ENCODE measurements around the gene SH3RF3.
"Not testable (repeated sequence)": the region's sequence is repeated elsewhere in the genome, so short reads cannot be mapped to it uniquely, and the experiment has no call there.

SH3RF3 gene

GRCh38 chr2:109120166-109120565 lies 8.8 kb upstream of the SH3RF3 start:
- no peak for DNase-seq

GRCh38 chr2:109120686-109121085 lies 8.3 kb upstream of the SH3RF3 start:
- DNase-seq: not testable (repeated sequence)

- DNase-seq: no peak
Measured at GRCh38 chr2:109123586-109124201, 5.3 kb upstream of the SH3RF3 start.

DNA sequence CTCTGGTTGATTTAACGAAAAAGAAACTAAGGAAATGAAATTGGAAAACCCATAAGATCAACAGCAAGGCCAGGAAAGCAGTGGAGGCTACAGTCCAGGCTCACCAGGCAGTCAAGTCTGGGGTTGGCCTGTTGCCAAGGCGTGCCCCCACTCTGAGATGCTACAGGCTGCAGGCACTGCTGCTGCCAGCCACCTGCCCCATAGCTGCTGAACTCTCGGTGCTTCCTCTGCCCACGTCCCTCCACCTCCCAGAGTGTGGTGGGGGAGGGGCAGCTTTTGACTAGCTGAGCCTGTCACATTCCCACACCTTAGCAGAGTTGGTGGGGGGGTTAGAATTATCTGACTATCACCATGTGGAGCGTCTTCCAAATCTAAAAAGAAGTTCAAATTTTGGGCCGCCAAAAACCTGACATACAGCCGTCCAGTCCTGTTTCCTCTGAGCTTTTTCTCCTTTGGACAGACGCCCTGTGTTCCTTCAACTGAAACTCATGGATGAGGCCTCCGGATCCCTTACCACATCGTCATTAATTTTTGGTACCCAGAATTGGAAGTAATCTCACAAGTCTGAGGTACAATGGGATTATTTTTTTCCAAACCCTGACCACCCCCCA lies 3.9 kb upstream of the SH3RF3 start:
- DNase-seq: no peak

DNA sequence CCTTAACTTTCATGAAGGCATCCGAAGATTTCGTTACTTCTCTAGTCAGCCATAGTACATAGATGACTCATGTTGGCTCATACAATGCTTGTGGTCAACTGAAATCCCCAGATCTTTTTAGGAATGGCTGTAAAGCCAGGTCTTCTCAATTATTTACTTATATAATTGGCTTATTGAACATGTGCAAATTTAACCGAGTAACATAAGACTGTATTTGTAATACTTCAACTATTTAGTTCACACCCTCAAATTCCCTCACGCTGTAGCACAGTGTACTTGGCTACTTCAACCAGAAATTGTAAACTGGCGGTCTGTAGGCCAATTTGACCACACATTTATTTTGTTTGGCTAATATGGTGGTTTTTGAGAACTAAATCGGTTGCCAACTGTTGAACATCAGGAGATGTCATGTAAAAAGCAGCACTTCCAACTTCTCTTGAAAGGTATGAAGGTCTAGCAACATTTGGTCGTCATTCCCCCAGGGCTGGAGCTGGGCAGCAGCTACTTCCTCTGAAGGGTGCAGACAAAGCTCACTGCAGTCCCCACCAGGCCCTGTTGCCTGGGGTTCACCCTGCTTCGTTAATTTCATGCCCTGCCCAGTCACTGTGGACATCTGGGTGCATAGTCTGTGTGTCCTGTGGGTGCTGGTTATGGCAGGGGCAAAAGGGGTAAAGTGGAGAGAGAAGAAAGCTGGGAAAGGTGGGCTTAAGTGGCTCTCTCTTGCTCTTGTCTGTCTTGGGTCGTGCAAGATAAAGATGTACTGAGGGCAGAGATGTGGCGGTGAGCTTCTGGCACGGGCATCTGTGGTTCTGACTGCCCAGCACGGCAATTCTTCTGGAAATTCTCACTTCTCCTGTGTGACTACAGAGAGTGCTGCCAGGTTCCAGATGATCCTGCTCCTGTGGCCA lies 3.2 kb upstream of the SH3RF3 start:
- DNase-seq: no peak

GRCh38 chr2:109126501-109126860 lies 2.5 kb upstream of the SH3RF3 start:
- no peak for DNase-seq

DNA sequence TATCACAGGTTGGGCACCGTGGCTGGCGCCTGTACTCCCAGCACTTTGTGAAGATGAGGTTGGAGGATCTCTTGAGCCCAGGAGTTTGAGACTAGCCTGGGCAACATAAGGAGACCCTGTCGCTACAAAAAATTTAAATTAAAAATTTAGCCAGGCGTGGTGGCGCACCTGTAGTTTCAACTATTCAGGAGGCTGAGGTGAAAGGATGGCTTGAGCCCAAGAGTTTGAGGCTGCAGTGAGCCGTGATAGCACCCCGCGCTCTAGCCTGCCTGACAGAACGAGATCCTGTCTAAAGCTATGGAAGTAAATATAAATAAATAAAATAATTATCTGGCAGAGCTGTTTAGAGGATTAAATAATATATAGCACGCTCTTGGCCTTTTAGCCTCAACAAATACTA lies 1.4 kb upstream of the SH3RF3 start:
- no peak for DNase-seq

- peak; percentile 71 for DNase-seq
Measured at GRCh38 chr2:109128048-109128615, 873 bp upstream of the SH3RF3 start.

- no peak for DNase-seq
Measured at GRCh38 chr2:109129356-109129920, 433 bp downstream of the SH3RF3 start.

- DNase-seq: no peak
Measured at GRCh38 chr2:109129921-109130722, 1.1 kb downstream of the SH3RF3 start.

DNA sequence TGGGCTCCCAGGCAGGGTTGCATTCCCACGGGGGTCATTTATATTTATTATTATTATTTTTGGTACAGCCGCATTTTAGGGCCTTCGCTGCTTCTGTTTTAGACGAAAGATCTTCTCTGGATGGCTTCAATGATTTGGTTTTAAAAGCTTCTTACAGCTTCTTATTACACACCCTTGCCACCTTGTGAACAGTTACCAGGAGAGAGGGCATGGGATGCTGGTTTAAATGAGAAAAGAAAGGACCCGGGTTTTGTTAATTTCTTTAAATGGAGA lies 1.7 kb downstream of the SH3RF3 start:
- DNase-seq: no peak

DNA sequence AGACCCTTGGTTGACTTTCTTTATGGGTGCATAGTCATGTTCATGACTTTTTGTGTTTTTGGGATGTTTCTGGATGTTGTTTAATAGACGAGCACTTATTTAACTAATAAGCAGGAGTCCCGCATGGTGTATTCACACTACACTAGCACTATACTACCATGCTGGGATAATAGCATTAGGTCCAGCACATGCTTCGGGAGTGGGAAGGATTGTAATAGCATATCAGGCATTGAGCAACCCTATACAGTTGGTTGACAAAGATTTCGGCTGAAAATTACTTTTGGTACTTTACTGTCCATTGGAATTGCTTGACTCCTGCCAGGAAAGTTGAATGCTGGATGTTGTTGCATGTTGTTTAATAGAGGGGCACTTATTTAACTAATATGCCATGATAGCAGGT lies 2.8 kb downstream of the SH3RF3 start:
- DNase-seq: no peak

- DNase-seq: no peak
Measured at GRCh38 chr2:109132626-109133025, 3.6 kb downstream of the SH3RF3 start.

GRCh38 chr2:109133746-109134145 lies 4.7 kb downstream of the SH3RF3 start:
- no peak for DNase-seq

GRCh38 chr2:109134741-109135358 lies 5.8 kb downstream of the SH3RF3 start:
- DNase-seq: no peak

DNA sequence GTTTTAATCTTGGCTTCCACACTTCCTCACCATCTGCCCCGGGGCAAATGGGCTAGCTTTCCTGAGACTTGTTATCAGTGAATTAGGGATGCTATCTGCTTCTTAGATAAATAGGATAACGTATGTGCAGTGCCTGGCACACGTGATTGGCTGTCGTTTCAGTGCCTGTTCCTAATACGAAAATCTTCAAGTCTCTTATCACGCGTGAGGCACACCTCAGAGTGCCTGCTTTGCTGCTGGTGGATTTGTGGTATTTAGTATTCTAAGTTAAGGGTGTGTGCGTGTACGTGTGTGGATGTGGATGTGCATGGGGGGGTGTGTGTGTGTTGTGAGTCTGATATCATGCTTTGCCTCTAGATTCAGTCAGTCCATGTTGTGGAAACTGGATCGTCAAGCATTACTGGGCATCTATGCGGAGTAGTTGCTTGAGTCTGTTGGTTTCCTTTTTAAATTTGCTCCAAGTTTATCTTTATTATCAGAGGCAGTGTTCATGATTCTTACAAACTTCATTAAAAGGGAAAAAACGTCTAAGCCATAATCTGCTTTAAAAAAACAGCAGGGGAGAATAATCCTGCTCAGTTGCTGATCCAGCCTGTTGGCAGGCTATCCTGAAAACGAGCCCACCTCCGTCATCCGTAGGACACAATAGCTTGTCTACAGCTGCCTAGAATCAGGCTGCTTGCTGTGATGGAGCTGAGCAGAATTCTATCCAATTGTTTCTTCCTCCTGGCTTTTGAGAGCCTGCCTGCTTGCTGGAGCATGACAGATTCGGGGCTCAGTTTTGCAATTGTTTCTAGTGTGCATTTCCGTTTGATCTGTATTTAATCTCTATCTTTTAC lies 6.6 kb downstream of the SH3RF3 start:
- DNase-seq: no peak

- no peak for DNase-seq
Measured at GRCh38 chr2:109136542-109136941, 7.5 kb downstream of the SH3RF3 start.

DNA sequence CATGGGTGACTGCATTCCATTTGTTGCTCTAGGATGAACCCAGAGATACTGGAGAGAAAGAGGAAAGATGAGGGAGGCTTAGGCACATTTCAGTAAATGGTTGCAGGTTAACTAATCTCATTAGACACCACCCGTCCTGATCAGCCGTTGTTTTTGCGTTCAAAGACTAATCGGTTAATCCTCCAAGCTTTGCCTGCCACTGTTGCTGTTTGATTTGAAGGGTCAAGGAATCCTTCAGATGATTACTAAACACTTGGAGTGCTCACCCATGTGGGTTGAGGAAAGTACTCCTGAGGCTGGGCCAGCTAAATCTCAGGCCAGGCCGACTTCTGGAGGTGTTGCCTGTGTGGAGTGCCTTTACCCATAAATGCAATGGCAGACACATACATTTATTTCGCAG lies 8.6 kb downstream of the SH3RF3 start:
- DNase-seq: no peak

GRCh38 chr2:109138449-109138848 lies 9.4 kb downstream of the SH3RF3 start:
- DNase-seq: no peak

- DNase-seq: no peak
Measured at GRCh38 chr2:109139002-109139401, 10.0 kb downstream of the SH3RF3 start.

DNA sequence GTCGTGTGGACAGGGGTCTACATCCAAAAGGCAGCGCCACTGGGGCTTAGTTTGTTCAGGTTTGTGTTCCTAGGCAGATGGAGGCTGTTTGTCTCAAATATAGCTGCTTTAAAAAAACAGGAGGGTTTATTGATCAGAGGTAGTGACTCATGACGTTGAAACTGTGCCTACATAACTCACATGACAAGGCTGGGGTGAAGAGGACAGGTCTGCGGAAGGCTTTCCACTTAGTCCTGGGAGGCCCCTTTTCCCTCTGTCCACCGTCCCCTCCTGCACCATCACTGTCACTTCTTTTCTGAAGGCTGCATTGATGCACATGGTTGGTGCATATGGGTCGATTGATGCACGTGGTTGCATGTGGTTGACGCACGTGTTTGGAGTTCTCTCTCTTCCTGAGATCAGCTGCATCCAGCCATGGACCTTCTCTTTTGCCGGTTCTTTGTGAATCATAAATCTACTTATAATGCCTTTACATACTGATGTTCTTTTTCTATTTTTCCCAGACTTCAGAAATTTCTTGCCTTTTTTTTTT lies 10.9 kb downstream of the SH3RF3 start:
- DNase-seq: no peak

Data from DMS 273 treated with DMSO at 0.1 percent for 48 hours (cell line).